ENCODE data around the gene HMGB1. TPM values are rescaled to one million over a fixed set of nuclear protein-coding genes. Genes with fewer than 3 reads are reported as not detected.

The HMGB1 gene
- total and polyA plus RNA-seq, 2 donors (not counting 3 experiments of a cell fraction or from before 2014, with no cell fraction given) = 111 to 670 TPM

- dilution Hi-C loops (cut with MboI; ENCODE audit: extremely low pct_ligation_motif_present, low sequenced_read_pairs) (no loop called here), intact Hi-C loops (cut with micrococcal nuclease) (no loop called here)
- BruUV-seq (replicated peaks) = no TSS peak
- POLR2A ChIA-PET = no interaction called here
- Histone ChIP-seq H4K20me1 (replicated peaks; ENCODE audit: control insufficient read depth, extremely low read depth, insufficient read depth, low read length) (no peaks in the 10 kb centered on the region), H3K36me3 (ENCODE audit: control insufficient read depth in 2 of 2, extremely low read depth in 1 of 2, insufficient read depth in 2 of 2, low read length in 2 of 2) (no peaks in the 10 kb centered on the region), H3K4me3 (replicated peaks in 1 of 3; ENCODE audit: insufficient read depth in 1 of 3, low read depth in 1 of 3, low read length in 3 of 3) (no peak overlapping the region), H3K27ac (ENCODE audit: insufficient read depth, low read depth, low read length) (no peak overlapping the region), H3K27me3 (ENCODE audit: control insufficient read depth in 2 of 2, insufficient read depth in 2 of 2, low read length in 2 of 2) (no peaks in the 10 kb centered on the region), H3K9ac (replicated peaks; ENCODE audit: extremely low read depth, insufficient read depth, low read length) (no peak overlapping the region), H3K4me1 (ENCODE audit: control insufficient read depth, extremely low read depth, insufficient read depth, low read length) (no peaks in the 10 kb centered on the region), H2AFZ (ENCODE audit: low read depth, low read length) (no peak overlapping the region), H3K9me3 (replicated peaks; ENCODE audit: control insufficient read depth, insufficient read depth, low read length) (no peaks in the 10 kb centered on the region), H3K79me2 (ENCODE audit: control insufficient read depth, insufficient read depth, low read length) (no peaks in the 10 kb centered on the region), H3K4me2 (ENCODE audit: insufficient read depth, low read length) (no peak overlapping the region), H3K9me1 (replicated peaks; ENCODE audit: control insufficient read depth, extremely low read depth, insufficient read depth, low read length) (no peaks in the 10 kb centered on the region)
- DNase-seq (ENCODE audit: low read depth, low spot score) (no peak), FAIRE-seq (no peak)
- TF ChIP-seq JUN (IDR thresholded peaks at IDR 0.05; ENCODE audit: borderline replicate concordance, insufficient read depth, insufficient read length, low read depth) (no peak), MAX (IDR thresholded peaks at IDR 0.05; ENCODE audit: insufficient read depth, insufficient read length) (no peak), CTCF (IDR thresholded peaks at IDR 0.05; ENCODE audit: extremely low read depth in 1 of 2, insufficient read depth in 1 of 2, low read depth in 1 of 2, low read length in 2 of 2) (no peak), POLR2AphosphoS5 (IDR thresholded peaks at IDR 0.05; ENCODE audit: insufficient read depth, low read depth, low read length) (no peak)
- CTCF ChIA-PET = no interaction called here
Measured at GRCh38 chr13:30502237-30502636, 36.5 kb upstream of the HMGB1 start.

- no TSS peak for BruUV-seq (replicated peaks)
Measured at GRCh38 chr13:30499338-30499737, 33.6 kb upstream of the HMGB1 start.

More at GRCh38 chr13:30499338-30499737, 33.6 kb upstream of the HMGB1 start:
- Histone ChIP-seq H3K36me3 (ENCODE audit: control insufficient read depth in 2 of 2, extremely low read depth in 1 of 2, insufficient read depth in 2 of 2, low read length in 2 of 2) (no peaks in the 10 kb centered on the region), H3K9me1 (replicated peaks; ENCODE audit: control insufficient read depth, extremely low read depth, insufficient read depth, low read length) (no peaks in the 10 kb centered on the region), H2AFZ (ENCODE audit: low read depth, low read length) (no peak overlapping the region), H3K79me2 (ENCODE audit: control insufficient read depth, insufficient read depth, low read length) (no peaks in the 10 kb centered on the region), H3K4me1 (ENCODE audit: control insufficient read depth, extremely low read depth, insufficient read depth, low read length) (no peaks in the 10 kb centered on the region), H3K9me3 (replicated peaks; ENCODE audit: control insufficient read depth, insufficient read depth, low read length) (no peaks in the 10 kb centered on the region), H3K4me3 (replicated peaks in 1 of 3; ENCODE audit: insufficient read depth in 1 of 3, low read depth in 1 of 3, low read length in 3 of 3) (no peak overlapping the region), H3K27ac (ENCODE audit: insufficient read depth, low read depth, low read length) (no peak overlapping the region), H3K27me3 (ENCODE audit: control insufficient read depth in 2 of 2, insufficient read depth in 2 of 2, low read length in 2 of 2) (no peaks in the 10 kb centered on the region), H3K9ac (replicated peaks; ENCODE audit: extremely low read depth, insufficient read depth, low read length) (no peak overlapping the region), H3K4me2 (ENCODE audit: insufficient read depth, low read length) (no peak overlapping the region), H4K20me1 (replicated peaks; ENCODE audit: control insufficient read depth, extremely low read depth, insufficient read depth, low read length) (no peaks in the 10 kb centered on the region)
- intact Hi-C loops (cut with micrococcal nuclease) (no loop called here), dilution Hi-C loops (cut with MboI; ENCODE audit: extremely low pct_ligation_motif_present, low sequenced_read_pairs) (no loop called here)
- no peak for DNase-seq (ENCODE audit: low read depth, low spot score)
- POLR2A ChIA-PET = no interaction called here
- FAIRE-seq = no peak
- CTCF ChIA-PET = no interaction called here
- no peak for TF ChIP-seq MAX (IDR thresholded peaks at IDR 0.05; ENCODE audit: insufficient read depth, insufficient read length)

All from endothelial cell of umbilical vein (primary cell).